HepG2 (cell line): ENCODE results near the gene VWA1. TPM values are rescaled to one million over a fixed set of nuclear protein-coding genes. Genes with fewer than 3 reads are reported as not detected.

Experiments used
- AGO1 ChIP-seq: fragments of 200-400 bp; formaldehyde crosslinking; IDR thresholded peaks from 2 replicates; pipeline ENCODE4 v1.6.1; 2017; ENCODE audit warnings: mild to moderate bottlenecking, low read depth, low read length, moderate library complexity; ENCODE audit not compliant: poor library complexity, severe bottlenecking
- ARNT ChIP-seq: fragments of 450-650 bp; IDR thresholded peaks from 2 replicates; pipeline ENCODE4 v1.6.1; 2017
- ETV5 ChIP-seq: IDR thresholded peaks from 2 replicates; pipeline ENCODE4 v1.6.1; 2018; ENCODE audit warnings: missing biosample characterization, missing genetic modification reagents, inconsistent platforms, borderline replicate concordance
- IKZF4 ChIP-seq: sonication (generic); formaldehyde crosslinking; IDR thresholded peaks from 2 replicates; pipeline ENCODE4 v1.5.1; 2020; ENCODE audit warnings: borderline replicate concordance, mild to moderate bottlenecking, low read depth, missing genetic modification reagents; ENCODE audit errors: not compliant biosample characterization
- NRL ChIP-seq: sonication (generic); formaldehyde crosslinking; IDR thresholded peaks from 2 replicates; pipeline ENCODE4 v1.5.0; 2020; ENCODE audit warnings: missing genetic modification reagents, mild to moderate bottlenecking, moderate library complexity, borderline replicate concordance
- PCBP1 ChIP-seq: fragments of 200-400 bp; formaldehyde crosslinking; IDR thresholded peaks from 2 replicates; pipeline ENCODE4 v1.6.1; 2017; ENCODE audit warnings: mild to moderate bottlenecking, low read depth, low read length, borderline replicate concordance
- PTBP1 ChIP-seq: fragments of 200-400 bp; formaldehyde crosslinking; IDR thresholded peaks from 2 replicates; pipeline ENCODE4 v1.6.1; 2018; ENCODE audit warnings: low read length, low read depth; ENCODE audit not compliant: poor library complexity, severe bottlenecking
- RELA ChIP-seq: sonication (generic); formaldehyde crosslinking; IDR thresholded peaks from 2 replicates; pipeline ENCODE4 v1.4.0; 2020; ENCODE audit warnings: missing genetic modification reagents
- SOX6 ChIP-seq, 2 experiments: fragments of 450-650 bp in 1 of 2; sonication (generic) in 1 of 2; formaldehyde crosslinking in 1 of 2; IDR thresholded peaks; 2 replicates each; pipeline versions ENCODE4 v1.4.0 to v1.6.1; 2017 to 2020; ENCODE audit warnings: antibody characterized with exemption in 1 of 2, mild to moderate bottlenecking in 1 of 2, missing genetic modification reagents in 1 of 2
- TGIF2 ChIP-seq: IDR thresholded peaks from 2 replicates; pipeline ENCODE4 v1.6.1; 2016; ENCODE audit warnings: control low read depth, missing compliant biosample characterization
- ZNF335 ChIP-seq: sonication (generic); formaldehyde crosslinking; IDR thresholded peaks from 2 replicates; pipeline ENCODE4 v1.4.0; 2020; ENCODE audit warnings: missing genetic modification reagents
- ZNF382 ChIP-seq: sonication (generic); formaldehyde crosslinking; IDR thresholded peaks from 2 replicates; pipeline ENCODE4 v1.5.0; 2020; ENCODE audit warnings: missing genetic modification reagents, mild to moderate bottlenecking, borderline replicate concordance
- polyA plus RNA-seq, 8 experiments: library from polyadenylated mRNA; depleted of rRNA in 3 of 8; stranded (reverse) in 7 of 8; unstranded in 1 of 8; fragments of >200 nt; fragmentation: Illumina TruSeq in 4 of 8; extraction: Trizol in 4 of 8; gene quantifications; 2 replicates each; pipeline versions ENCODE4 v1.2.1 to v1.2.3, GENCODE V29; 2011 to 2016; ENCODE audit warnings: low read depth in 4 of 8, missing spikeins in 1 of 8, mixed read lengths in 1 of 8; ENCODE audit not compliant: insufficient read depth in 1 of 8
- total RNA-seq, 5 experiments: library from RNA; depleted of rRNA; stranded (reverse); fragments of >200 nt; fragmentation: Illumina TruSeq; extraction: Trizol; gene quantifications; 2 replicates each; pipeline ENCODE4 v1.2.3, GENCODE V29; 2016; ENCODE audit warnings: low read depth in 1 of 5
- TF ChIP-seq, protein P1 (sequence below): sonication (generic); formaldehyde crosslinking; IDR thresholded peaks from 2 replicates; pipeline ENCODE4 v1.4.0; 2020; ENCODE audit warnings: missing genetic modification reagents, low read depth, mild to moderate bottlenecking, borderline replicate concordance
- TF ChIP-seq, protein P2 (sequence below): sonication (generic); formaldehyde crosslinking; IDR thresholded peaks from 2 replicates; pipeline ENCODE4 v1.4.0; 2020; ENCODE audit warnings: missing genetic modification reagents
- TF ChIP-seq, protein P3 (sequence below): sonication (generic); formaldehyde crosslinking; IDR thresholded peaks from 2 replicates; pipeline ENCODE4 v1.4.0; 2020; ENCODE audit warnings: mild to moderate bottlenecking, missing genetic modification reagents
- TF ChIP-seq, protein P4 (sequence below): sonication (generic); formaldehyde crosslinking; IDR thresholded peaks from 2 replicates; pipeline ENCODE4 v1.8.0; 2022; ENCODE audit warnings: mild to moderate bottlenecking, missing genetic modification reagents; ENCODE audit not compliant: insufficient replicate concordance
- TF ChIP-seq, protein P5 (sequence below): sonication (generic); formaldehyde crosslinking; IDR thresholded peaks from 2 replicates; pipeline ENCODE4 v1.8.0; 2022; ENCODE audit warnings: mild to moderate bottlenecking, missing genetic modification reagents
- TF ChIP-seq, protein P6 (sequence below): sonication (generic); formaldehyde crosslinking; IDR thresholded peaks from 2 replicates; pipeline ENCODE4 v1.8.0; 2022; ENCODE audit warnings: low read depth, missing genetic modification reagents
- TF ChIP-seq, protein P7 (sequence below): sonication (generic); formaldehyde crosslinking; IDR thresholded peaks from 2 replicates; pipeline ENCODE4 v1.4.0; 2020; ENCODE audit warnings: mild to moderate bottlenecking, missing genetic modification reagents

Gene VWA1
- total and polyA plus RNA-seq, 2 of the 13 experiments (the other 11 are each of a cell fraction or from before 2014, with no cell fraction given) = 40.9 to 57.5 TPM

DNA sequence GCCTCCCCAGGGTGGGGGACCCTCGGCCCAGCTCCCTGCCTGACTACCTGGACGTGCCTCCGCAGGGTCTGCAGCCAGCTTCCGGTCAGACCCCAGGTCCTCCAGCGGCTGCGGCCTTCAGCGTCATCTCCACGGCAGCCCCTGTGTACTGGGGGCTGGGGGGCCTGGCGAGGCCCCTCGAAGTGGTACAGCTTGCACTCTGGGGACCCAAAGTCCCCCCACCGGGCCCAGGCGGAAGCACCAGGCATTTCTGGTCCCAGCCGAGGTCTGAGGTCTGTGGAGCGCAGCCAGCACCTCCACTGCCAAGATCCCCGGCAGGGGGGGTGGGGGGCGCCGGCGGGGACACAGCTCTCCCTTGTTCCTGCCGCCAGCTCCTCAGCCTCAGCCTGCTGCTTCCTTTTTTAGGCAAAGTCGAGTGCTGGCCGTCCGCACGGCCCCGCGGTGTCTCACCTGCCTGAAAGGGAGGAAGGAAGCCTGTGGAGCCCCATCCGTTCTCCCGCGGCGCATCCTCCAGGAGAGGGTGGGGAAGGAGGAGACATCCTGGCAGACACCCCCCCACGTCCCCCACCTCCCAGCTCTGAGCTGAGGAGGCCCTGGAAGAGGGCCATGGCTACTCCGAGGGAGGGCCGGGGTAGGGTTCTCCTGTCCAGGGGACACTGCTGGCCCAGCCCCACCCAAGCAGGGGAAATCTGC lies 1.2 kb upstream of the VWA1 start (continued):
- TF ChIP-seq, protein P1, sequence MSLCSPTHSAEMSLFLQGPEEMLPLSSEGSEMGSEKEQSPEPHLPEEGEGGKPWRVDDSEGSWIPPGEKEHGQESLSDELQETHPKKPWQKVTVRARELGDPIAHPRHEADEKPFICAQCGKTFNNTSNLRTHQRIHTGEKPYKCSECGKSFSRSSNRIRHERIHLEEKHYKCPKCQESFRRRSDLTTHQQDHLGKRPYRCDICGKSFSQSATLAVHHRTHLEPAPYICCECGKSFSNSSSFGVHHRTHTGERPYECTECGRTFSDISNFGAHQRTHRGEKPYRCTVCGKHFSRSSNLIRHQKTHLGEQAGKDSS (CRISPR knock-in tag) = no peak
- TF ChIP-seq ETV5 (CRISPR knock-in tag) = peak; percentile 42; the same call in 1 of the 2 replicates
- no peak for TF ChIP-seq SOX6 (IDR thresholded peaks at IDR 0.05)
- peak; percentile 21; the same call in 1 of the 2 replicates for TF ChIP-seq SOX6 (CRISPR knock-in tag; IDR thresholded peaks at IDR 0.05)
- 0 out of 2 replicates have a peak, but pooled peaks have one; percentile 41 for TF ChIP-seq PCBP1
- TF ChIP-seq NRL (CRISPR knock-in tag) = 0 out of 2 replicates have a peak, but pooled peaks have one; percentile 46
- TF ChIP-seq, protein P2, sequence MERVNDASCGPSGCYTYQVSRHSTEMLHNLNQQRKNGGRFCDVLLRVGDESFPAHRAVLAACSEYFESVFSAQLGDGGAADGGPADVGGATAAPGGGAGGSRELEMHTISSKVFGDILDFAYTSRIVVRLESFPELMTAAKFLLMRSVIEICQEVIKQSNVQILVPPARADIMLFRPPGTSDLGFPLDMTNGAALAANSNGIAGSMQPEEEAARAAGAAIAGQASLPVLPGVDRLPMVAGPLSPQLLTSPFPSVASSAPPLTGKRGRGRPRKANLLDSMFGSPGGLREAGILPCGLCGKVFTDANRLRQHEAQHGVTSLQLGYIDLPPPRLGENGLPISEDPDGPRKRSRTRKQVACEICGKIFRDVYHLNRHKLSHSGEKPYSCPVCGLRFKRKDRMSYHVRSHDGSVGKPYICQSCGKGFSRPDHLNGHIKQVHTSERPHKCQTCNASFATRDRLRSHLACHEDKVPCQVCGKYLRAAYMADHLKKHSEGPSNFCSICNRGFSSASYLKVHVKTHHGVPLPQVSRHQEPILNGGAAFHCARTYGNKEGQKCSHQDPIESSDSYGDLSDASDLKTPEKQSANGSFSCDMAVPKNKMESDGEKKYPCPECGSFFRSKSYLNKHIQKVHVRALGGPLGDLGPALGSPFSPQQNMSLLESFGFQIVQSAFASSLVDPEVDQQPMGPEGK (CRISPR knock-in tag) = peak; percentile 92
- TF ChIP-seq, protein P3, sequence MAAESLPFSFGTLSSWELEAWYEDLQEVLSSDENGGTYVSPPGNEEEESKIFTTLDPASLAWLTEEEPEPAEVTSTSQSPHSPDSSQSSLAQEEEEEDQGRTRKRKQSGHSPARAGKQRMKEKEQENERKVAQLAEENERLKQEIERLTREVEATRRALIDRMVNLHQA (CRISPR knock-in tag) = no peak
- TF ChIP-seq AGO1 = peak; percentile 30
- no peak for TF ChIP-seq RELA (CRISPR knock-in tag)
- TF ChIP-seq, protein P4, sequence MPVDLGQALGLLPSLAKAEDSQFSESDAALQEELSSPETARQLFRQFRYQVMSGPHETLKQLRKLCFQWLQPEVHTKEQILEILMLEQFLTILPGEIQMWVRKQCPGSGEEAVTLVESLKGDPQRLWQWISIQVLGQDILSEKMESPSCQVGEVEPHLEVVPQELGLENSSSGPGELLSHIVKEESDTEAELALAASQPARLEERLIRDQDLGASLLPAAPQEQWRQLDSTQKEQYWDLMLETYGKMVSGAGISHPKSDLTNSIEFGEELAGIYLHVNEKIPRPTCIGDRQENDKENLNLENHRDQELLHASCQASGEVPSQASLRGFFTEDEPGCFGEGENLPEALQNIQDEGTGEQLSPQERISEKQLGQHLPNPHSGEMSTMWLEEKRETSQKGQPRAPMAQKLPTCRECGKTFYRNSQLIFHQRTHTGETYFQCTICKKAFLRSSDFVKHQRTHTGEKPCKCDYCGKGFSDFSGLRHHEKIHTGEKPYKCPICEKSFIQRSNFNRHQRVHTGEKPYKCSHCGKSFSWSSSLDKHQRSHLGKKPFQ (CRISPR knock-in tag) = peak; percentile 61
- TF ChIP-seq IKZF4 (CRISPR knock-in tag) = peak; percentile 11
- TF ChIP-seq ZNF382 (CRISPR knock-in tag) = no peak
- no peak for TF ChIP-seq ZNF335 (CRISPR knock-in tag)
- TF ChIP-seq, protein P5, sequence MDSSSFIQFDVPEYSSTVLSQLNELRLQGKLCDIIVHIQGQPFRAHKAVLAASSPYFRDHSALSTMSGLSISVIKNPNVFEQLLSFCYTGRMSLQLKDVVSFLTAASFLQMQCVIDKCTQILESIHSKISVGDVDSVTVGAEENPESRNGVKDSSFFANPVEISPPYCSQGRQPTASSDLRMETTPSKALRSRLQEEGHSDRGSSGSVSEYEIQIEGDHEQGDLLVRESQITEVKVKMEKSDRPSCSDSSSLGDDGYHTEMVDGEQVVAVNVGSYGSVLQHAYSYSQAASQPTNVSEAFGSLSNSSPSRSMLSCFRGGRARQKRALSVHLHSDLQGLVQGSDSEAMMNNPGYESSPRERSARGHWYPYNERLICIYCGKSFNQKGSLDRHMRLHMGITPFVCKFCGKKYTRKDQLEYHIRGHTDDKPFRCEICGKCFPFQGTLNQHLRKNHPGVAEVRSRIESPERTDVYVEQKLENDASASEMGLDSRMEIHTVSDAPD (CRISPR knock-in tag) = 0 out of 2 replicates have a peak, but pooled peaks have one; percentile 6
- TF ChIP-seq, protein P6, sequence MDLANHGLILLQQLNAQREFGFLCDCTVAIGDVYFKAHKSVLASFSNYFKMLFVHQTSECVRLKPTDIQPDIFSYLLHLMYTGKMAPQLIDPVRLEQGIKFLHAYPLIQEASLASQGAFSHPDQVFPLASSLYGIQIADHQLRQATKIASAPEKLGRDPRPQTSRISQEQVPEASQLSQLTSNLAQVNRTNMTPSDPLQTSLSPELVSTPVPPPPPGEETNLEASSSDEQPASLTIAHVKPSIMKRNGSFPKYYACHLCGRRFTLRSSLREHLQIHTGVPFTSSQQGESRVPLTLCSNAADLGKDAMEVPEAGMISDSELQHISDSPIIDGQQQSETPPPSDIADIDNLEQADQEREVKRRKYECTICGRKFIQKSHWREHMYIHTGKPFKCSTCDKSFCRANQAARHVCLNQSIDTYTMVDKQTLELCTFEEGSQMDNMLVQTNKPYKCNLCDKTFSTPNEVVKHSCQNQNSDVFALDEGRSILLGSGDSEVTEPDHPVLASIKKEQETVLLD = no peak
- peak; percentile 16 for TF ChIP-seq PTBP1
- TF ChIP-seq ARNT = no peak
- TF ChIP-seq, protein P7, sequence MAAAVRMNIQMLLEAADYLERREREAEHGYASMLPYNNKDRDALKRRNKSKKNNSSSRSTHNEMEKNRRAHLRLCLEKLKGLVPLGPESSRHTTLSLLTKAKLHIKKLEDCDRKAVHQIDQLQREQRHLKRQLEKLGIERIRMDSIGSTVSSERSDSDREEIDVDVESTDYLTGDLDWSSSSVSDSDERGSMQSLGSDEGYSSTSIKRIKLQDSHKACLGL (CRISPR knock-in tag) = peak; percentile 80; the same call in 1 of the 2 replicates
- no peak for TF ChIP-seq TGIF2 (CRISPR knock-in tag)
